Neuronal stem cell (in vitro differentiated cells): ENCODE results near the gene KMT2A.

Source experiments
- DNase-seq: peaks from one replicate; pipeline ENCODE4 v3.0.0-alpha.2; 2013; ENCODE audit warnings: low spot score
- H2AFZ ChIP-seq: one replicate; pipeline ENCODE4 v1.6.1; 2013; ENCODE audit warnings: mild to moderate bottlenecking, low read length, inconsistent platforms
- H2AK5ac ChIP-seq: 2 replicates; pipeline ENCODE4 v1.6.1; 2013; ENCODE audit warnings: low read depth, mild to moderate bottlenecking, inconsistent platforms, low read length, moderate library complexity, mixed read lengths
- H2BK120ac ChIP-seq: 2 replicates; pipeline ENCODE4 v1.6.1; 2013; ENCODE audit warnings: low read depth, mild to moderate bottlenecking, inconsistent platforms, low read length, moderate library complexity, mixed read lengths
- H2BK12ac ChIP-seq: one replicate; pipeline ENCODE4 v1.6.1; 2013; ENCODE audit warnings: low read length, inconsistent platforms
- H2BK15ac ChIP-seq: 2 replicates; pipeline ENCODE4 v1.6.1; 2013; ENCODE audit warnings: mild to moderate bottlenecking, low read length, inconsistent platforms, mixed read lengths
- H2BK5ac ChIP-seq: one replicate; pipeline ENCODE4 v1.6.1; 2013; ENCODE audit warnings: inconsistent platforms, mild to moderate bottlenecking, low read length, moderate library complexity
- H3K14ac ChIP-seq: one replicate; pipeline ENCODE4 v1.6.1; 2013; ENCODE audit warnings: low read length, inconsistent platforms
- H3K18ac ChIP-seq: 2 replicates; pipeline ENCODE4 v1.6.1; 2013; ENCODE audit warnings: low read length, inconsistent platforms
- H3K23ac ChIP-seq: 2 replicates; pipeline ENCODE4 v1.6.1; 2013; ENCODE audit warnings: low read depth, mild to moderate bottlenecking, mixed read lengths, low read length, inconsistent platforms; ENCODE audit not compliant: poor library complexity
- H3K27ac ChIP-seq: replicated peaks from 3 replicates; pipeline ENCODE4 v1.5.1; 2013; ENCODE audit warnings: low read length, inconsistent platforms
- H3K27me3 ChIP-seq, 3 experiments: 2 replicates each; pipeline ENCODE4 v1.6.1; 2013; ENCODE audit warnings: low read length in 3 of 3, mild to moderate bottlenecking in 2 of 3, inconsistent platforms in 1 of 3, low read depth in 1 of 3, mixed read lengths in 1 of 3, moderate library complexity in 1 of 3; ENCODE audit not compliant: control insufficient read depth in 3 of 3, insufficient read depth in 3 of 3
- H3K36me3 ChIP-seq, 2 donors: replicated peaks in 1 of 2; 2 replicates each; pipeline ENCODE4 v1.6.1; 2013; ENCODE audit warnings: low read length in 2 of 2; ENCODE audit not compliant: control insufficient read depth in 2 of 2, insufficient read depth in 2 of 2
- H3K4ac ChIP-seq: 2 replicates; pipeline ENCODE4 v1.6.1; 2013; ENCODE audit warnings: inconsistent platforms, mild to moderate bottlenecking, low read length, moderate library complexity
- H3K4me1 ChIP-seq, 2 donors: 1 replicate in 1 of 2; 2 replicates in 1 of 2; pipeline ENCODE4 v1.6.1; 2013; ENCODE audit warnings: low read length in 2 of 2, low read depth in 1 of 2; ENCODE audit not compliant: control insufficient read depth in 2 of 2, insufficient read depth in 1 of 2
- H3K4me2 ChIP-seq: one replicate; pipeline ENCODE4 v1.6.1; 2013; ENCODE audit warnings: mild to moderate bottlenecking, low read length, inconsistent platforms; ENCODE audit not compliant: insufficient read depth, poor library complexity, severe bottlenecking
- H3K4me3 ChIP-seq, 2 donors: 2 replicates each; pipeline ENCODE4 v1.5.1; 2013; ENCODE audit warnings: low read length in 2 of 2, mild to moderate bottlenecking in 2 of 2, inconsistent platforms in 1 of 2, moderate library complexity in 1 of 2
- H3K79me1 ChIP-seq: one replicate; pipeline ENCODE4 v1.6.1; 2013; ENCODE audit warnings: low read depth, mild to moderate bottlenecking, inconsistent platforms, low read length, moderate library complexity
- H3K9ac ChIP-seq: one replicate; pipeline ENCODE4 v1.6.1; 2013; ENCODE audit warnings: mild to moderate bottlenecking, low read depth, low read length, inconsistent platforms; ENCODE audit not compliant: poor library complexity
- H3K9me3 ChIP-seq, 2 donors: replicated peaks in 1 of 2; 2 replicates each; pipeline versions ENCODE3 to v1.6.1; 2013; ENCODE audit warnings: low read length in 2 of 2, mild to moderate bottlenecking in 2 of 2, inconsistent platforms in 1 of 2, low read depth in 1 of 2, mixed read lengths in 1 of 2, moderate library complexity in 1 of 2; ENCODE audit not compliant: control insufficient read depth in 2 of 2, insufficient read depth in 1 of 2
- H4K8ac ChIP-seq: one replicate; pipeline ENCODE4 v1.6.1; 2013; ENCODE audit warnings: low read depth, mild to moderate bottlenecking, inconsistent platforms, low read length, moderate library complexity
- H4K91ac ChIP-seq: one replicate; pipeline ENCODE4 v1.6.1; 2013; ENCODE audit warnings: low read length, low read depth, mild to moderate bottlenecking, inconsistent platforms; ENCODE audit not compliant: poor library complexity
- WGBS, 2 donors: extraction: QIAGEN DNeasy Blood & Tissue Kit; methylation state at CpG; one replicate each; pipeline ENCODE4 v1.1.7; 2013; ENCODE audit warnings: missing lambda C conversion rate in 2 of 2, mixed read lengths in 1 of 2; ENCODE audit not compliant: insufficient read length in 2 of 2, insufficient replicate concordance in 1 of 2; ENCODE audit errors: extremely low coverage in 2 of 2; 5-methylcytosine and 5-hydroxymethylcytosine counted together

KMT2A gene

GRCh38 chr11:118524757-118525470 is 88.6 kb downstream of the KMT2A start:
- no peak overlapping the region for H4K91ac ChIP-seq
- H2BK120ac ChIP-seq: no peak overlapping the region
- peaks cover 6% of the 10 kb centered on the region in 2 donors for H3K4me1 ChIP-seq
- no peak overlapping the region for H3K4ac ChIP-seq
- no peak for DNase-seq
- H4K8ac ChIP-seq: no peak overlapping the region
- no peak overlapping the region for H3K14ac ChIP-seq
- H3K4me2 ChIP-seq: no peak overlapping the region
- H3K36me3 ChIP-seq: peaks cover 40 to 86% of the 10 kb centered on the region in 2 donors
- H3K4me3 ChIP-seq: no peak overlapping the region
- H3K27me3 ChIP-seq: no peaks in the 10 kb centered on the region
- no peak overlapping the region for H3K18ac ChIP-seq
- no peaks in the 10 kb centered on the region for H3K79me1 ChIP-seq
- H3K27ac ChIP-seq: no peak overlapping the region
- H2AFZ ChIP-seq: no peak overlapping the region
- no CpG with 5 or more reads among the region's 6 CpGs for WGBS, 2 donors
- no peak overlapping the region for H3K9ac ChIP-seq
- no peak overlapping the region for H3K23ac ChIP-seq
- no peak overlapping the region for H2BK5ac ChIP-seq
- H2BK12ac ChIP-seq: no peak overlapping the region
- H2BK15ac ChIP-seq: no peak overlapping the region
- H3K9me3 ChIP-seq: peaks cover 0 to 1% of the 10 kb centered on the region in 2 donors
- no peak overlapping the region for H2AK5ac ChIP-seq

DNA sequence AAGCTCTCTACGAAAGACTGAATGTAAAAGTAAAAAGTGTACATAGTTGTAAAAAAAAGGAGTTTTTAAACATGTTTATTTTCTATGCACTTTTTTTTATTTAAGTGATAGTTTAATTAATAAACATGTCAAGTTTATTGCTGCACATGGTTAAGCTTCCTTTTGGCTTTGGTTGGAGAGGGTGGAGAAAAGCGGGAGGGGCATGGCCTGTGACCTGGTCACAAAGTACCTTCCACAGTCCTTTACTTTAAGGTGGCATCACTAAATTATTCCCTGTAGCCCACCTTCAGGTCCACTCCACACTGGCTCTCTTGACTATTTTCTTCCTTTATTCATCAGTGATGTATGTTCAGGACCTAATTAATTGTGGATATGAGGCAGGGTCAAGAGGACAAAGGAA is 90.4 kb downstream of the KMT2A start:
- H3K4me1 ChIP-seq: peaks cover 10 to 12% of the 10 kb centered on the region in 2 donors
- no peak overlapping the region for H3K14ac ChIP-seq
- H2BK120ac ChIP-seq: no peak overlapping the region
- H3K27ac ChIP-seq: no peak overlapping the region
- H4K91ac ChIP-seq: no peak overlapping the region
- H2BK15ac ChIP-seq: no peak overlapping the region
- no peak for DNase-seq
- H3K4me2 ChIP-seq: no peak overlapping the region
- H3K36me3 ChIP-seq: peaks cover 28 to 68% of the 10 kb centered on the region in 2 donors
- no CpG with 5 or more reads among the region's 2 CpGs for WGBS, 2 donors
- no peak overlapping the region for H3K9ac ChIP-seq
- no peak overlapping the region for H4K8ac ChIP-seq
- H3K27me3 ChIP-seq: no peaks in the 10 kb centered on the region
- no peak overlapping the region for H2BK12ac ChIP-seq
- no peaks in the 10 kb centered on the region for H3K79me1 ChIP-seq
- no peak overlapping the region for H2AK5ac ChIP-seq
- H2AFZ ChIP-seq: no peak overlapping the region
- peaks cover 0 to 1% of the 10 kb centered on the region in 2 donors for H3K9me3 ChIP-seq
- no peak overlapping the region for H3K23ac ChIP-seq
- no peak overlapping the region for H3K4ac ChIP-seq
- H2BK5ac ChIP-seq: no peak overlapping the region
- no peak overlapping the region for H3K18ac ChIP-seq
- H3K4me3 ChIP-seq: no peak overlapping the region

GRCh38 chr11:118527109-118527508 is 90.8 kb downstream of the KMT2A start, which contains the start of gene TTC36:
TTC36 (plus strand) TSS chr11:118527474; CDS start chr11:118527495, 21 bp downstream.
- no CpG with 5 or more reads among the region's 3 CpGs for WGBS, 2 donors

DNA sequence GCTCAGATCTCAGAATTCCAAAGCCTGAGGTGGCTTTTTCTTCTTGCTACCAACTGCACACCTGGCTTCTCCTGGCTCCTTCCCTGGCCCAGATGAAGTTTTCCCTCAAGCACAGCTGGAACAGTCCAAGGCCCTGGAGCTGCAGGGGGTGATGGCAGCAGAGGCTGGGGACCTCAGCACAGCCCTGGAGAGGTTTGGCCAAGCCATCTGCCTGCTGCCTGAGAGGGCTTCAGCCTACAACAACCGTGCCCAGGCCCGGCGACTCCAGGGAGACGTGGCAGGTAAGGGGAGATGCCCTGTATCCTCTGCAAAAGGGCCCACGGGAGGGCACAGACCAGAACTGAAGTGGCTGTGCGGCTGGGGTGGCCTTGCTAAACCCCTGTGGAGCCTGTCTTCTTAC is 92.2 kb downstream of the KMT2A start:
- Histone ChIP-seq H3K4me2 (no peak overlapping the region), H2BK120ac (no peak overlapping the region), H3K27ac (no peak overlapping the region), H3K4me3 (no peak overlapping the region), H2BK12ac (no peak overlapping the region), H2AK5ac (no peak overlapping the region), H2BK5ac (no peak overlapping the region), H3K4ac (no peak overlapping the region), H3K23ac (no peak overlapping the region), H3K4me1 (peaks cover 10 to 16% of the 10 kb centered on the region in 2 donors), H3K14ac (no peak overlapping the region), H3K9me3 (no peaks in the 10 kb centered on the region), H3K27me3 (no peaks in the 10 kb centered on the region), H4K8ac (no peak overlapping the region), H2BK15ac (no peak overlapping the region), H3K9ac (no peak overlapping the region), H2AFZ (no peak overlapping the region), H3K36me3 (peaks cover 16 to 53% of the 10 kb centered on the region in 2 donors), H4K91ac (no peak overlapping the region), H3K79me1 (peaks cover 4% of the 10 kb centered on the region), H3K18ac (no peak overlapping the region)
- WGBS, 2 donors: no CpG with 5 or more reads among the region's 6 CpGs
- DNase-seq: no peak

More at GRCh38 chr11:118527109-118527508, 90.8 kb downstream of the KMT2A start, which contains the start of gene TTC36:
- Histone ChIP-seq H3K4me1 (peaks cover 10 to 16% of the 10 kb centered on the region in 2 donors), H2BK120ac (no peak within 1 kb of the TSS), H3K27me3 (no peaks in the 10 kb centered on the region), H2AFZ (no peak within 1 kb of the TSS), H3K18ac (no peak within 1 kb of the TSS), H4K91ac (no peak within 1 kb of the TSS), H3K4me2 (no peak within 1 kb of the TSS), H2BK12ac (no peak within 1 kb of the TSS), H2BK15ac (no peak within 1 kb of the TSS), H3K36me3 (peaks cover 24 to 64% of the 10 kb centered on the region in 2 donors), H4K8ac (no peak within 1 kb of the TSS), H2BK5ac (no peak within 1 kb of the TSS), H2AK5ac (no peak within 1 kb of the TSS), H3K14ac (no peak within 1 kb of the TSS), H3K4ac (no peak within 1 kb of the TSS), H3K9me3 (peaks cover 0 to 1% of the 10 kb centered on the region in 2 donors), H3K4me3 (no peak within 1 kb of the TSS), H3K23ac (no peak within 1 kb of the TSS), H3K79me1 (peaks cover 3% of the 10 kb centered on the region), H3K27ac (no peak within 1 kb of the TSS), H3K9ac (no peak within 1 kb of the TSS)
- DNase-seq: no peak
